Osteoblast (primary cell): ENCODE measurements around the gene HSD3B1. TPM values are rescaled to one million over a fixed set of nuclear protein-coding genes. Genes with fewer than 3 reads are reported as not detected.
"Not testable (repeated sequence)": the region's sequence is repeated elsewhere in the genome, so short reads cannot be mapped to it uniquely, and the experiment has no call there.

Source experiments
- DNase-seq: peaks from one replicate; pipeline ENCODE4 v3.0.0; 2011; ENCODE audit warnings: low spot score, mixed read lengths; ENCODE audit not compliant: insufficient read length; ENCODE audit errors: missing footprints
- H2AFZ ChIP-seq: 2 replicates; pipeline ENCODE4 v1.6.0; 2011; ENCODE audit warnings: mild to moderate bottlenecking, low read length
- H3K27ac ChIP-seq: 2 replicates; pipeline ENCODE4 v1.5.1; 2011; ENCODE audit warnings: mild to moderate bottlenecking, low read depth, low read length, moderate library complexity
- H3K27me3 ChIP-seq: 2 replicates; pipeline ENCODE4 v1.6.0; 2012; ENCODE audit warnings: mild to moderate bottlenecking, control low read depth, inconsistent platforms, low read length, moderate library complexity; ENCODE audit not compliant: insufficient read depth
- H3K36me3 ChIP-seq: 2 replicates; pipeline ENCODE4 v1.5.1; 2011; ENCODE audit warnings: mild to moderate bottlenecking, low read length, control low read depth, moderate library complexity; ENCODE audit not compliant: insufficient read depth
- H3K4me1 ChIP-seq: 2 replicates; pipeline ENCODE4 v1.5.1; 2011; ENCODE audit warnings: mild to moderate bottlenecking, low read length, control low read depth, moderate library complexity; ENCODE audit not compliant: insufficient read depth
- H3K4me2 ChIP-seq: 2 replicates; pipeline ENCODE4 v1.6.0; 2011; ENCODE audit warnings: mild to moderate bottlenecking, low read length; ENCODE audit not compliant: insufficient read depth
- H3K4me3 ChIP-seq: fragments of 200-600 bp; sonication (generic); 3 replicates; pipeline ENCODE4 v1.5.1; 2012; ENCODE audit warnings: mild to moderate bottlenecking, low read length, inconsistent platforms; ENCODE audit not compliant: insufficient read depth
- H3K79me2 ChIP-seq: 2 replicates; pipeline ENCODE4 v1.6.0; 2012; ENCODE audit warnings: mild to moderate bottlenecking, low read length, control low read depth, inconsistent platforms; ENCODE audit not compliant: insufficient read depth
- H3K9me3 ChIP-seq: 2 replicates; pipeline ENCODE4 v1.5.1; 2011; ENCODE audit warnings: low read depth, low read length, control low read depth
- H4K20me1 ChIP-seq: 2 replicates; pipeline ENCODE4 v1.6.0; 2012; ENCODE audit warnings: mild to moderate bottlenecking, low read length, control low read depth; ENCODE audit not compliant: insufficient read depth
- CTCF ChIP-seq: IDR thresholded peaks from 2 replicates; pipeline ENCODE4 v1.5.1; 2011; ENCODE audit warnings: mild to moderate bottlenecking, low read depth, low read length, moderate library complexity; ENCODE audit errors: extremely low read depth
- total RNA-seq: library from RNA; depleted of rRNA; stranded (reverse); fragments of >200 nt; gene quantifications from 2 replicates; pipeline ENCODE4 v1.2.3, GENCODE V29; 2012

HSD3B1 gene
- total RNA-seq, 1 donor, result not detected

- Histone ChIP-seq H3K27ac (no peak overlapping the region), H3K4me3 (no peak overlapping the region), H3K27me3 (peaks cover 3% of the 10 kb centered on the region), H3K4me1 (no peaks in the 10 kb centered on the region), H3K36me3 (no peaks in the 10 kb centered on the region), H4K20me1 (no peaks in the 10 kb centered on the region), H2AFZ (no peak overlapping the region), H3K9me3 (no peaks in the 10 kb centered on the region), H3K4me2 (no peak overlapping the region), H3K79me2 (no peaks in the 10 kb centered on the region)
- no peak for DNase-seq
- no peak for TF ChIP-seq CTCF
These were observed 3.0 kb downstream of the HSD3B1 start for GRCh38 chr1:119510046-119510445.

GRCh38 chr1:119515221-119515620 lies 8.2 kb downstream of the HSD3B1 start:
- Histone ChIP-seq H3K36me3 (no peaks in the 10 kb centered on the region), H2AFZ (no peak overlapping the region), H3K27me3 (no peaks in the 10 kb centered on the region), H3K4me1 (no peaks in the 10 kb centered on the region), H3K27ac (no peak overlapping the region), H3K4me2 (no peak overlapping the region), H3K4me3 (no peak overlapping the region), H4K20me1 (no peaks in the 10 kb centered on the region), H3K9me3 (no peaks in the 10 kb centered on the region), H3K79me2 (no peaks in the 10 kb centered on the region)
- no peak for TF ChIP-seq CTCF
- DNase-seq, result no peak

- Histone ChIP-seq H3K27me3 (no peaks in the 10 kb centered on the region), H3K36me3 (no peaks in the 10 kb centered on the region), H3K27ac (no peak overlapping the region), H3K4me1 (no peaks in the 10 kb centered on the region), H2AFZ (no peak overlapping the region), H3K9me3 (no peaks in the 10 kb centered on the region), H3K79me2 (no peaks in the 10 kb centered on the region), H3K4me3 (no peak overlapping the region), H4K20me1 (no peaks in the 10 kb centered on the region), H3K4me2 (no peak overlapping the region)
- no peak for DNase-seq
- TF ChIP-seq CTCF, result no peak
These were observed 9.2 kb downstream of the HSD3B1 start for GRCh38 chr1:119516247-119516646.

GRCh38 chr1:119516680-119517079 lies 9.7 kb downstream of the HSD3B1 start:
- Histone ChIP-seq H3K4me3 (no peak overlapping the region), H3K36me3 (no peaks in the 10 kb centered on the region), H3K4me2 (no peak overlapping the region), H3K9me3 (no peaks in the 10 kb centered on the region), H3K4me1 (no peaks in the 10 kb centered on the region), H4K20me1 (no peaks in the 10 kb centered on the region), H3K27ac (no peak overlapping the region), H3K79me2 (no peaks in the 10 kb centered on the region), H2AFZ (no peak overlapping the region), H3K27me3 (no peaks in the 10 kb centered on the region)
- DNase-seq, result no peak
- no peak for TF ChIP-seq CTCF

GRCh38 chr1:119517667-119518066 lies 10.7 kb downstream of the HSD3B1 start:
- H2AFZ ChIP-seq, H4K20me1 ChIP-seq, H3K4me1 ChIP-seq, H3K27ac ChIP-seq, H3K4me3 ChIP-seq, H3K27me3 ChIP-seq, H3K4me2 ChIP-seq, H3K36me3 ChIP-seq, H3K9me3 ChIP-seq, H3K79me2 ChIP-seq, DNase-seq: not testable (repeated sequence)
